ENCODE results near the gene SH3PXD2A. TPM values are rescaled to one million over a fixed set of nuclear protein-coding genes. Genes with fewer than 3 reads are reported as not detected.

The SH3PXD2A gene
- total and polyA plus RNA-seq, 10 of the 15 experiments (the other 5 are each of a cell fraction or from before 2014, with no cell fraction given) = 0.63 to 14.0 (median 4.4) TPM

GRCh38 chr10:103767756-103768155 is 87.6 kb downstream of the SH3PXD2A start:
- POLR2A ChIA-PET = interaction anchor here (0.7 kb wide), 1 partner anchor 14 kb away, joined by 3 read pairs; no protein-coding TSS in a partner anchor
- no peak overlapping the region for H2AFZ ChIP-seq (ENCODE audit: control insufficient read depth, low read depth, low read length)
- ATAC-seq (no peak), DNase-seq (ENCODE audit: low read depth, low spot score) (no peak), FAIRE-seq (no peak)
- TF ChIP-seq, protein P1, sequence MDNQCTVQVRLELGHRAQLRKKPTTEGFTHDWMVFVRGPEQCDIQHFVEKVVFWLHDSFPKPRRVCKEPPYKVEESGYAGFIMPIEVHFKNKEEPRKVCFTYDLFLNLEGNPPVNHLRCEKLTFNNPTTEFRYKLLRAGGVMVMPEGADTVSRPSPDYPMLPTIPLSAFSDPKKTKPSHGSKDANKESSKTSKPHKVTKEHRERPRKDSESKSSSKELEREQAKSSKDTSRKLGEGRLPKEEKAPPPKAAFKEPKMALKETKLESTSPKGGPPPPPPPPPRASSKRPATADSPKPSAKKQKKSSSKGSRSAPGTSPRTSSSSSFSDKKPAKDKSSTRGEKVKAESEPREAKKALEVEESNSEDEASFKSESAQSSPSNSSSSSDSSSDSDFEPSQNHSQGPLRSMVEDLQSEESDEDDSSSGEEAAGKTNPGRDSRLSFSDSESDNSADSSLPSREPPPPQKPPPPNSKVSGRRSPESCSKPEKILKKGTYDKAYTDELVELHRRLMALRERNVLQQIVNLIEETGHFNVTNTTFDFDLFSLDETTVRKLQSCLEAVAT (IDR thresholded peaks at IDR 0.05) = no peak
- TF ChIP-seq SRF (IDR thresholded peaks at IDR 0.05; ENCODE audit: low read depth in 2 of 2, low read length in 2 of 2) = no peak
- no peak for TF ChIP-seq SMAD5 (IDR thresholded peaks at IDR 0.05; ENCODE audit: low read depth)
- TF ChIP-seq ATF7 (IDR thresholded peaks at IDR 0.05; ENCODE audit: low read depth) = no peak
- TF ChIP-seq FOXK2 (IDR thresholded peaks at IDR 0.05) = no peak
- no peak for TF ChIP-seq RAD21 (IDR thresholded peaks at IDR 0.05; ENCODE audit: insufficient read depth, low read depth, low read length)
- no peak for TF ChIP-seq SIX5 (IDR thresholded peaks at IDR 0.05; ENCODE audit: low read depth, low read length, severe bottlenecking)
- TF ChIP-seq GATAD2B (conservative IDR thresholded peaks at IDR 0.05; ENCODE audit: low read depth) = no peak
- TF ChIP-seq JUND (IDR thresholded peaks at IDR 0.05; ENCODE audit: low read depth, low read length) = no peak
- TF ChIP-seq IKZF1 (conservative IDR thresholded peaks at IDR 0.05) = no peak
- TF ChIP-seq SMARCA5 (IDR thresholded peaks at IDR 0.05) = no peak
- BruUV-seq (replicated peaks) = no TSS peak
- no peak overlapping the region for H3K4me3 ChIP-seq
- intact Hi-C loops (cut with micrococcal nuclease; ENCODE audit: unreplicated experiment) = no loop called here
- no peaks in the 10 kb centered on the region for H3K36me3 ChIP-seq (ENCODE audit: control insufficient read depth in 2 of 2, insufficient read depth in 2 of 2, low read length in 1 of 2)
- no peaks in the 10 kb centered on the region for H3K79me2 ChIP-seq (ENCODE audit: control insufficient read depth, insufficient read depth, low read length)
- no peaks in the 10 kb centered on the region for H3K9me3 ChIP-seq (replicated peaks; ENCODE audit: control insufficient read depth, insufficient read depth, low read length)
- CTCF ChIA-PET = interaction anchor here (1.0 kb wide), 1 partner anchor 83 kb away, joined by 3 read pairs; no protein-coding TSS in a partner anchor
- SMC1A ChIA-PET (ENCODE audit: uncharacterized antibody, unreplicated experiment) = no interaction called here
- no peak overlapping the region for H3K9ac ChIP-seq (ENCODE audit: control insufficient read depth, insufficient read depth, low read length)
- H4K20me1 ChIP-seq (ENCODE audit: control insufficient read depth, insufficient read depth) = no peaks in the 10 kb centered on the region
- H3K27ac ChIP-seq (ENCODE audit: control insufficient read depth, insufficient read depth) = no peak overlapping the region
- no peak overlapping the region for H3K4me2 ChIP-seq (ENCODE audit: control insufficient read depth, insufficient read depth)
- RAD21 ChIA-PET (ENCODE audit: unreplicated experiment) = no interaction called here
- H3K4me1 ChIP-seq (ENCODE audit: control insufficient read depth, insufficient read depth, low read length) = peaks cover 22% of the 10 kb centered on the region
- WGBS (ENCODE audit: insufficient coverage, insufficient replicate concordance, low lambda C conversion rate, missing lambda C conversion rate) = 82% methylated on average over 1 of the region's 1 CpG
- H3K27me3 ChIP-seq (replicated peaks in 1 of 2; ENCODE audit: control insufficient read depth in 2 of 2, insufficient read depth in 2 of 2, low read length in 1 of 2) = no peaks in the 10 kb centered on the region; a peak in 1 of 4 replicates
- in situ Hi-C loops (cut with MboI) = no loop called here

Data from GM12878 (cell line).